DND-41 (cell line): ENCODE data around the gene CAMK2N2.

Source experiments
- ATAC-seq: fragments of 200-7000 bp; cut with Tn5 transposase; 3 replicates; pipeline ENCODE4 v1.9.1; 2021; ENCODE audit warnings: low read depth; ENCODE audit not compliant: insufficient read depth
- DNase-seq: peaks from one replicate; pipeline ENCODE4 v3.0.0-alpha.2; 2020
- H2AFZ ChIP-seq: 2 replicates; pipeline ENCODE4 v1.6.0; 2012; ENCODE audit warnings: low read depth, low read length
- H3K27ac ChIP-seq: 2 replicates; pipeline ENCODE4 v1.5.1; 2012; ENCODE audit warnings: low read length, inconsistent platforms
- H3K27me3 ChIP-seq: fragments of 200-600 bp; sonication (generic); 2 replicates; pipeline ENCODE4 v1.6.0; 2012; ENCODE audit warnings: low read length, mild to moderate bottlenecking, inconsistent platforms; ENCODE audit not compliant: insufficient read depth, poor library complexity
- H3K36me3 ChIP-seq: 2 replicates; pipeline ENCODE4 v1.5.1; 2012; ENCODE audit warnings: low read length, inconsistent platforms; ENCODE audit not compliant: insufficient read depth
- H3K4me1 ChIP-seq: 2 replicates; pipeline ENCODE4 v1.5.1; 2012; ENCODE audit warnings: mild to moderate bottlenecking, low read length; ENCODE audit not compliant: insufficient read depth
- H3K4me2 ChIP-seq: 2 replicates; pipeline ENCODE4 v1.6.0; 2012; ENCODE audit warnings: mild to moderate bottlenecking, moderate library complexity, low read length, inconsistent platforms; ENCODE audit not compliant: insufficient read depth
- H3K4me3 ChIP-seq, 2 experiments: fragments of 200-600 bp in 1 of 2; shearing (Covaris generic) in 1 of 2; 2 replicates each; pipeline ENCODE4 v1.5.1; 2012 to 2016; ENCODE audit warnings: inconsistent platforms in 2 of 2, low read length in 2 of 2, mild to moderate bottlenecking in 2 of 2, low read depth in 1 of 2, moderate library complexity in 1 of 2
- H3K79me2 ChIP-seq: 2 replicates; pipeline ENCODE4 v1.6.0; 2012; ENCODE audit warnings: low read length, inconsistent platforms; ENCODE audit not compliant: insufficient read depth
- H3K9ac ChIP-seq: 2 replicates; pipeline ENCODE4 v1.6.0; 2012; ENCODE audit warnings: low read depth, mild to moderate bottlenecking, inconsistent platforms, low read length, moderate library complexity
- H3K9me3 ChIP-seq: 2 replicates; pipeline ENCODE4 v1.5.1; 2012; ENCODE audit warnings: low read length, moderate library complexity, mild to moderate bottlenecking, inconsistent platforms; ENCODE audit not compliant: insufficient read depth, severe bottlenecking
- H4K20me1 ChIP-seq: 2 replicates; pipeline ENCODE4 v1.6.0; 2012; ENCODE audit warnings: low read length; ENCODE audit not compliant: insufficient read depth
- EZH2 ChIP-seq: IDR thresholded peaks from 3 replicates; pipeline ENCODE4 v1.6.1; 2012; ENCODE audit warnings: borderline replicate concordance, low read depth, mild to moderate bottlenecking, moderate library complexity, low read length, inconsistent platforms; ENCODE audit not compliant: severe bottlenecking
- TF ChIP-seq, protein P1 (sequence below): IDR thresholded peaks from 2 replicates; pipeline ENCODE4 v1.5.1; 2012; ENCODE audit warnings: borderline replicate concordance, low read length, moderate library complexity, mild to moderate bottlenecking; ENCODE audit not compliant: poor library complexity, severe bottlenecking; ENCODE audit errors: extremely low read depth

Gene CAMK2N2

DNA sequence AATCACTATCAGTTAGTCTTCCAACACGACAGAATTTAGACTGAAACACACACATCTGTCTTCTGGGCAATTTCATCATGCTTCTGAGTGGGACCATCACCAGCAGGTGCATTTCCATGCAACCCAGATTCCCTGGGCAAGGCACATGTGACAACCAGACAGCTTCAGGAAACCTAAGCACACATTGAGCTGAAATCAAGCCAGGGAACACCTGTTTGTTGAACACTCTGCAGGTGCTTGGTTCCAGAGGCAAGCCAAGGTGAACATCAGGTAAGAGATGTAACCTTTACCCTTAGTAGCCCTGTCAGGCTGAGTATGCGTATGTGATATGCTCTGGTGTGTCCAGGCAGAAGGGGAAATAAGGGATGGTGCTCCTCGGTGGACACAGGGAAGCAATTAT is 34.4 kb upstream of the CAMK2N2 start:
- DNase-seq (no peak), ATAC-seq (no peak)
- no peaks in the 10 kb centered on the region for H3K9me3 ChIP-seq
- no peak overlapping the region for H3K9ac ChIP-seq
- H3K36me3 ChIP-seq = peaks cover 17% of the 10 kb centered on the region
- H3K4me2 ChIP-seq = no peak overlapping the region
- peaks cover 16% of the 10 kb centered on the region; the same call in 1 of the 2 replicates for H4K20me1 ChIP-seq
- H3K27me3 ChIP-seq = peaks cover 7% of the 10 kb centered on the region
- H3K27ac ChIP-seq = no peak overlapping the region
- H3K4me3 ChIP-seq = no peak overlapping the region
- H3K79me2 ChIP-seq = peaks cover 17% of the 10 kb centered on the region
- H2AFZ ChIP-seq = no peak overlapping the region
- H3K4me1 ChIP-seq = peaks cover 20% of the 10 kb centered on the region
- TF ChIP-seq, protein P1, sequence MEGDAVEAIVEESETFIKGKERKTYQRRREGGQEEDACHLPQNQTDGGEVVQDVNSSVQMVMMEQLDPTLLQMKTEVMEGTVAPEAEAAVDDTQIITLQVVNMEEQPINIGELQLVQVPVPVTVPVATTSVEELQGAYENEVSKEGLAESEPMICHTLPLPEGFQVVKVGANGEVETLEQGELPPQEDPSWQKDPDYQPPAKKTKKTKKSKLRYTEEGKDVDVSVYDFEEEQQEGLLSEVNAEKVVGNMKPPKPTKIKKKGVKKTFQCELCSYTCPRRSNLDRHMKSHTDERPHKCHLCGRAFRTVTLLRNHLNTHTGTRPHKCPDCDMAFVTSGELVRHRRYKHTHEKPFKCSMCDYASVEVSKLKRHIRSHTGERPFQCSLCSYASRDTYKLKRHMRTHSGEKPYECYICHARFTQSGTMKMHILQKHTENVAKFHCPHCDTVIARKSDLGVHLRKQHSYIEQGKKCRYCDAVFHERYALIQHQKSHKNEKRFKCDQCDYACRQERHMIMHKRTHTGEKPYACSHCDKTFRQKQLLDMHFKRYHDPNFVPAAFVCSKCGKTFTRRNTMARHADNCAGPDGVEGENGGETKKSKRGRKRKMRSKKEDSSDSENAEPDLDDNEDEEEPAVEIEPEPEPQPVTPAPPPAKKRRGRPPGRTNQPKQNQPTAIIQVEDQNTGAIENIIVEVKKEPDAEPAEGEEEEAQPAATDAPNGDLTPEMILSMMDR = no peak
- TF ChIP-seq EZH2 = no peak

DNA sequence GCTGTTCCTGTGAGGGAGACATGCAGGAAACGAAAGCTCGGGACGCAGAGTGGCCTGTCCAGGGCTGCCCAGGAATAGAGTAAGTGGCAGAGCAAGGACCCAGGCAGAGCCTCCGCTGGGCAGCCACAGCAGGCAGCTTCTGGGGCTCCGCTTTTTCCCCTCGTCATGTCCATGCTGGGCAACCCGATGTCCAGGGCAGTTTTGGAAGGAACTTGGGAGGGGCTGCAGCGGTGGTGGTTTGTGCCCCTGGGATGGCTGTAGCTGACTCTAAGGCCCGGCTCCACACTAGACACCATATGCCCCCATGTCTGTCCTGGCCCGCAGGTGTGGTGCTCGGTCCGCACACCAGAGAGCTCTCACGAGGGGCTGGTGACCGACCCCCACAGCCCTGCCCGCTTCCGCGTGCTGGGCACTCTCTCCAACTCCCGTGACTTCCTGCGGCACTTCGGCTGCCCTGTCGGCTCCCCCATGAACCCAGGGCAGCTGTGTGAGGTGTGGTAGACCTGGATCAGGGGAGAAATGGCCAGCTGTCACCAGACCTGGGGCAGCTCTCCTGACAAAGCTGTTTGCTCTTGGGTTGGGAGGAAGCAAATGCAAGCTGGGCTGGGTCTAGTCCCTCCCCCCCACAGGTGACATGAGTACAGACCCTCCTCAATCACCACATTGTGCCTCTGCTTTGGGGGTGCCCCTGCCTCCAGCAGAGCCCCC is 30.5 kb upstream of the CAMK2N2 start:
- Histone ChIP-seq H3K4me3 (no peak overlapping the region), H3K9me3 (no peaks in the 10 kb centered on the region), H3K4me2 (no peak overlapping the region), H3K4me1 (no peaks in the 10 kb centered on the region), H3K9ac (no peak overlapping the region), H2AFZ (no peak overlapping the region), H3K27ac (no peak overlapping the region), H3K79me2 (no peaks in the 10 kb centered on the region), H3K27me3 (peaks cover 7% of the 10 kb centered on the region), H4K20me1 (no peaks in the 10 kb centered on the region), H3K36me3 (no peaks in the 10 kb centered on the region)
- no peak for ATAC-seq
- TF ChIP-seq, protein P1 = no peak
- no peak for TF ChIP-seq EZH2
- no peak for DNase-seq

DNA sequence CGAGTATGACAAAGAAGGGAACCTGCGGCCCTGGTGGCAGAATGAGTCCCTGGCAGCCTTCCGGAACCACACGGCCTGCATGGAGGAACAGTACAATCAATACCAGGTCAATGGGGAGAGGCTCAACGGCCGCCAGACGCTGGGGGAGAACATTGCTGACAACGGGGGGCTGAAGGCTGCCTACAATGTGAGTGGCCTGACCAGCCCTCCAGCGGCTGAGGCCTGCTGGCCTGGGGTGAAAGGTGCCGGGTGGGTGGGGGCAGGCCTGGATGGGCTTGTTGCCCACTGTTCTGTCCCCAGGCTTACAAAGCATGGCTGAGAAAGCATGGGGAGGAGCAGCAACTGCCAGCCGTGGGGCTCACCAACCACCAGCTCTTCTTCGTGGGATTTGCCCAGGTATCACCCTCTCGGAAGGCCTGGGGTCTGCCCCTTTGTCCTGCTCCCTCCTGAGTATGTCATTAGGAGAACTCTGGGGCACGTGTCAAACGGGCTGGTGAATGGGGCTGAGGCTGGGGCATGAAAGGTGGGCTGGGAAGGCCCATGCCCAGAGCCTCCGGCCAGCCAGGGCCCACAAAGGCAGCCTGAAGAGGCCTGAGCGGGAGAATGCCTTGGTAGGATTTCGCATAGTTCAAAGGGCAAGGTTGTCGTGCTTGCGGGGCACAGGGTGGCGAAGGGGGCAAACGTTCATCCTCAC is 29.8 kb upstream of the CAMK2N2 start:
- Histone ChIP-seq H3K27ac (no peak overlapping the region), H3K79me2 (no peaks in the 10 kb centered on the region), H3K9me3 (no peaks in the 10 kb centered on the region), H3K4me3 (no peak overlapping the region), H3K9ac (no peak overlapping the region), H3K27me3 (peaks cover 7% of the 10 kb centered on the region), H3K4me1 (no peaks in the 10 kb centered on the region), H2AFZ (no peak overlapping the region), H3K4me2 (no peak overlapping the region), H4K20me1 (no peaks in the 10 kb centered on the region), H3K36me3 (no peaks in the 10 kb centered on the region)
- TF ChIP-seq, protein P1 = no peak
- TF ChIP-seq EZH2 = no peak
- no peak for ATAC-seq
- no peak for DNase-seq
